Measurements from ENCODE around the gene CCT7. TPM values are rescaled to one million over a fixed set of nuclear protein-coding genes. Genes with fewer than 3 reads are reported as not detected.

CCT7 gene
- polyA plus RNA-seq, 2 of the 4 experiments (the other 2 are of a cell fraction): 685 to 850 TPM

DNA sequence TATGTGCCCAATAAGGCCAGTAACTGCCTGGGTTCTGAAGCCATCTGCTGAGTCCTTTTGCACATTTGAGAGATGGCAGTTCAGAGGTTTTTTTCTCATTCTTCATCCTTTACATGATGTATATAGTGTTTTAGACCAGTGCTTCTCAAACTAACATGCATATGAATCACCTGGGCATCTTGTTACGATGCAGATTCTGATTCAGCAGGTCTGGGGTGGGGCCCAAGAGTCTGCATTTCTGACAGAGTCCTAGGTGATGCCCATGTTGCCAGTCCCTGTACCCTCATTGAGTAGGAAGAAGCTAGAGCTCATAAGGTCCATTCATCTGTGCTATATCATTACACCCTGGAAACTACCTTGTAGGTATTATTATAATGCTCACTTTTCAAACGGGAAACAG is 16.3 kb upstream of the CCT7 start:
- no peak overlapping the region for H3K4me2 ChIP-seq
- TF ChIP-seq SMC3 (IDR thresholded peaks at IDR 0.05) (no peak), HOXA7 (CRISPR knock-in tag; IDR thresholded peaks at IDR 0.05) (no peak), ZSCAN20 (CRISPR knock-in tag; IDR thresholded peaks at IDR 0.05) (no peak), PHF8 (IDR thresholded peaks at IDR 0.05; ENCODE audit: borderline replicate concordance, low read depth) (no peak), ZC3H11A (IDR thresholded peaks at IDR 0.05) (no peak), TP53 (CRISPR knock-in tag; IDR thresholded peaks at IDR 0.05) (no peak), MAFK (IDR thresholded peaks at IDR 0.05; ENCODE audit: partially characterized antibody) (no peak), EHF (CRISPR knock-in tag; IDR thresholded peaks at IDR 0.05) (no peak), CBX8 (IDR thresholded peaks at IDR 0.05) (no peak)
- TF ChIP-seq, protein P1, sequence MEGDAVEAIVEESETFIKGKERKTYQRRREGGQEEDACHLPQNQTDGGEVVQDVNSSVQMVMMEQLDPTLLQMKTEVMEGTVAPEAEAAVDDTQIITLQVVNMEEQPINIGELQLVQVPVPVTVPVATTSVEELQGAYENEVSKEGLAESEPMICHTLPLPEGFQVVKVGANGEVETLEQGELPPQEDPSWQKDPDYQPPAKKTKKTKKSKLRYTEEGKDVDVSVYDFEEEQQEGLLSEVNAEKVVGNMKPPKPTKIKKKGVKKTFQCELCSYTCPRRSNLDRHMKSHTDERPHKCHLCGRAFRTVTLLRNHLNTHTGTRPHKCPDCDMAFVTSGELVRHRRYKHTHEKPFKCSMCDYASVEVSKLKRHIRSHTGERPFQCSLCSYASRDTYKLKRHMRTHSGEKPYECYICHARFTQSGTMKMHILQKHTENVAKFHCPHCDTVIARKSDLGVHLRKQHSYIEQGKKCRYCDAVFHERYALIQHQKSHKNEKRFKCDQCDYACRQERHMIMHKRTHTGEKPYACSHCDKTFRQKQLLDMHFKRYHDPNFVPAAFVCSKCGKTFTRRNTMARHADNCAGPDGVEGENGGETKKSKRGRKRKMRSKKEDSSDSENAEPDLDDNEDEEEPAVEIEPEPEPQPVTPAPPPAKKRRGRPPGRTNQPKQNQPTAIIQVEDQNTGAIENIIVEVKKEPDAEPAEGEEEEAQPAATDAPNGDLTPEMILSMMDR (IDR thresholded peaks at IDR 0.05): no peak
- TF ChIP-seq, protein P2, sequence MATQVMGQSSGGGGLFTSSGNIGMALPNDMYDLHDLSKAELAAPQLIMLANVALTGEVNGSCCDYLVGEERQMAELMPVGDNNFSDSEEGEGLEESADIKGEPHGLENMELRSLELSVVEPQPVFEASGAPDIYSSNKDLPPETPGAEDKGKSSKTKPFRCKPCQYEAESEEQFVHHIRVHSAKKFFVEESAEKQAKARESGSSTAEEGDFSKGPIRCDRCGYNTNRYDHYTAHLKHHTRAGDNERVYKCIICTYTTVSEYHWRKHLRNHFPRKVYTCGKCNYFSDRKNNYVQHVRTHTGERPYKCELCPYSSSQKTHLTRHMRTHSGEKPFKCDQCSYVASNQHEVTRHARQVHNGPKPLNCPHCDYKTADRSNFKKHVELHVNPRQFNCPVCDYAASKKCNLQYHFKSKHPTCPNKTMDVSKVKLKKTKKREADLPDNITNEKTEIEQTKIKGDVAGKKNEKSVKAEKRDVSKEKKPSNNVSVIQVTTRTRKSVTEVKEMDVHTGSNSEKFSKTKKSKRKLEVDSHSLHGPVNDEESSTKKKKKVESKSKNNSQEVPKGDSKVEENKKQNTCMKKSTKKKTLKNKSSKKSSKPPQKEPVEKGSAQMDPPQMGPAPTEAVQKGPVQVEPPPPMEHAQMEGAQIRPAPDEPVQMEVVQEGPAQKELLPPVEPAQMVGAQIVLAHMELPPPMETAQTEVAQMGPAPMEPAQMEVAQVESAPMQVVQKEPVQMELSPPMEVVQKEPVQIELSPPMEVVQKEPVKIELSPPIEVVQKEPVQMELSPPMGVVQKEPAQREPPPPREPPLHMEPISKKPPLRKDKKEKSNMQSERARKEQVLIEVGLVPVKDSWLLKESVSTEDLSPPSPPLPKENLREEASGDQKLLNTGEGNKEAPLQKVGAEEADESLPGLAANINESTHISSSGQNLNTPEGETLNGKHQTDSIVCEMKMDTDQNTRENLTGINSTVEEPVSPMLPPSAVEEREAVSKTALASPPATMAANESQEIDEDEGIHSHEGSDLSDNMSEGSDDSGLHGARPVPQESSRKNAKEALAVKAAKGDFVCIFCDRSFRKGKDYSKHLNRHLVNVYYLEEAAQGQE (IDR thresholded peaks at IDR 0.05): no peak
- TF ChIP-seq, protein P3, sequence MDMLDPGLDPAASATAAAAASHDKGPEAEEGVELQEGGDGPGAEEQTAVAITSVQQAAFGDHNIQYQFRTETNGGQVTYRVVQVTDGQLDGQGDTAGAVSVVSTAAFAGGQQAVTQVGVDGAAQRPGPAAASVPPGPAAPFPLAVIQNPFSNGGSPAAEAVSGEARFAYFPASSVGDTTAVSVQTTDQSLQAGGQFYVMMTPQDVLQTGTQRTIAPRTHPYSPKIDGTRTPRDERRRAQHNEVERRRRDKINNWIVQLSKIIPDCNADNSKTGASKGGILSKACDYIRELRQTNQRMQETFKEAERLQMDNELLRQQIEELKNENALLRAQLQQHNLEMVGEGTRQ (IDR thresholded peaks at IDR 0.05): no peak
- no peak overlapping the region for H3K27ac ChIP-seq
- no peak overlapping the region for H3K4me3 ChIP-seq
- CTCF ChIA-PET: interaction anchor here (1.0 to 5.1 kb wide), 9 partner anchors 8 to 324 kb away, joined by 3 to 36 read pairs (median 6); partner anchors contain the start of gene PRADC1
- DNase-seq (ENCODE audit: low read depth in 1 of 2, low spot score in 1 of 2): no peak
- no peak for ATAC-seq
- peaks cover 11% of the 10 kb centered on the region for H3K4me1 ChIP-seq
- WGBS (ENCODE audit: missing lambda C conversion rate): 89% methylated on average over 2 of the region's 2 CpGs
- no peak for FAIRE-seq
- POLR2A ChIA-PET: no interaction called here
- H3K9me3 ChIP-seq: no peaks in the 10 kb centered on the region

DNA sequence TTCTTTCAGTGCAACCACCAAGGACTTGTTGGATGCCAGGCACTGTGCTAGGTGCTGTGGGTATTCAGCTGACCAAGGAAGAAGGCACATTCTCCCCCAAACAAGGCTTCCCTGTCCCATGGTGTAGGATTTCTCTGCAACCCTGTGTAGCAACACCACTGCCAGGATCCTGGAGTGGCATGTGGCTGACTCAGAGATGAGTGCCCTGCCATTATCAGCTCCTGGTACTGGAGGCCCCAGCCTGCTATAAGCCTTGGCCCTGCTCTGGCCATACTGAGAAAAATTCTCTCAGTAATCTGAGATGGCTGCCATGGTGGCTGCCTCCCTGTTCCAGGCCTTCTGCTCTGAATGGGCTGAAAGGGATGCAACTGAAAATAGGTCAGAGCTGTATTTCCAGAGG is 15.8 kb upstream of the CCT7 start:
- CTCF ChIA-PET: interaction anchor here (1.2 to 5.1 kb wide), 8 partner anchors 8 to 325 kb away, joined by 3 to 36 read pairs (median 8); partner anchors contain the start of gene PRADC1
- no peak overlapping the region for H3K27ac ChIP-seq
- no peak overlapping the region for H3K4me3 ChIP-seq
- FAIRE-seq: no peak
- POLR2A ChIA-PET: interaction anchor here (1.5 kb wide), 1 partner anchor 16 kb away, joined by 5 read pairs; the partner anchor contains the start of gene CCT7
- H3K9me3 ChIP-seq: no peaks in the 10 kb centered on the region
- H3K4me2 ChIP-seq: no peak overlapping the region
- ATAC-seq: no peak
- DNase-seq (ENCODE audit: low read depth in 1 of 2, low spot score in 1 of 2): no peak
- TF ChIP-seq PBX3 (IDR thresholded peaks at IDR 0.05) (no peak), HDAC2 (IDR thresholded peaks at IDR 0.05) (no peak), POLR2A (IDR thresholded peaks at IDR 0.05; ENCODE audit: low read length) (no peak), E2F6 (IDR thresholded peaks at IDR 0.05; ENCODE audit: borderline replicate concordance, low read depth) (no peak), CBX2 (IDR thresholded peaks at IDR 0.05; ENCODE audit: borderline replicate concordance, low read depth) (no peak), HMGXB4 (CRISPR knock-in tag; IDR thresholded peaks at IDR 0.05; ENCODE audit: borderline replicate concordance) (no peak), NR3C1 (IDR thresholded peaks at IDR 0.05) (no peak), HES2 (IDR thresholded peaks at IDR 0.05) (no peak), TP53 (CRISPR knock-in tag; IDR thresholded peaks at IDR 0.05) (no peak), JUNB (IDR thresholded peaks at IDR 0.05) (no peak), MAFK (IDR thresholded peaks at IDR 0.05; ENCODE audit: partially characterized antibody) (no peak), HOXB13 (CRISPR knock-in tag; IDR thresholded peaks at IDR 0.05; ENCODE audit: low read depth) (no peak), CHD4 (IDR thresholded peaks at IDR 0.05; ENCODE audit: borderline replicate concordance) (no peak)
- peaks cover 9% of the 10 kb centered on the region for H3K4me1 ChIP-seq
